BE2C (cell line): ENCODE data around the gene GPR78.

Experiments used
- DNase-seq: peaks from one replicate; pipeline ENCODE4 v3.0.0-alpha.2; 2020
- H3K27me3 ChIP-seq: fragments of 250-450 bp; sonication (Bioruptor Pico); 2 replicates; pipeline ENCODE4 v1.5.1; 2020; ENCODE audit warnings: mild to moderate bottlenecking
- H3K36me3 ChIP-seq: fragments of 250-450 bp; sonication (Bioruptor Pico); 2 replicates; pipeline ENCODE4 v1.5.1; 2020; ENCODE audit warnings: mild to moderate bottlenecking
- H3K4me1 ChIP-seq: fragments of 250-450 bp; sonication (Bioruptor Pico); 2 replicates; pipeline ENCODE4 v1.5.1; 2020
- H3K4me3 ChIP-seq: 2 replicates; pipeline ENCODE4 v1.5.1; 2011; ENCODE audit warnings: low read depth, low read length
- H3K9me3 ChIP-seq: fragments of 250-450 bp; sonication (Bioruptor Pico); 2 replicates; pipeline ENCODE4 v1.5.1; 2020
- TF ChIP-seq, protein P1 (sequence below): IDR thresholded peaks from 2 replicates; pipeline ENCODE4 v1.5.1; 2012; ENCODE audit warnings: mild to moderate bottlenecking, low read depth, low read length

Gene GPR78

DNA sequence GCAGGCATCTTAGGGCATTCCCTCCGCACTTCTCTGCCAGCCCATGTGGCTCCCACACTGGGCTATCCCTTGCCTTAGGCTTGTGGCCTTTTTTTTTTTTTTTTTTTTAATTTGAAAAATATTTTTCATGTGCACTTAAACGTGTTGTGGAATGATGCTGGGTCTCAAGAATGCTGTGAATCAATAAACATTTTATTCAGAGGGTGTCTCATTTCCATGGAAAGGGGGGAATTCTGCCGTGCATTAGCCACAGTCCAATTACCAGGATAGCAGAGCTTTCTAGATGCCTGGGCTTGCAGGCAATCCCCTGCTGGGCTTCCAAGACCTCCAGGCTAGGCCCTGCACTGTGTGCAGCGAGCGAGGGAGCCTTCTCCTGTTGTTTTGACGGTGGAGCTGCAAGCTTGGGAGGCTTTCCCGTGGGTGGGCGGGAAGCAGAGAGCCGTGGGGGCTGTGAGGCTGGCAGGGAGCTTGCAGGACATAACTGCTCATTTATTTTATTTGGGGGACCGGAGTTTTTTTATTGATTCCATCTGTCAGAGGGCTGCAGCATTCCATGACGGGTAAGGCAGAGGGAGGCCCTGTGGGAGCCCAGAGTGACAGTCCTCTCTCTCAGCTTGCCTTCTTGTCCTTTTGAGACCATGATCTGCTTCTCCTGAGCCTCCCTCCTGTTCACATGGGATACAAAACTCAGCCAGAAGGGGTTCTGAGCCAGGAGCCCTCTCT lies 9.8 kb downstream of the GPR78 start:
- Histone ChIP-seq H3K36me3 (no peaks in the 10 kb centered on the region), H3K27me3 (peaks cover 20% of the 10 kb centered on the region), H3K4me3 (no peak overlapping the region), H3K4me1 (no peaks in the 10 kb centered on the region), H3K9me3 (no peaks in the 10 kb centered on the region)
- TF ChIP-seq, protein P1, sequence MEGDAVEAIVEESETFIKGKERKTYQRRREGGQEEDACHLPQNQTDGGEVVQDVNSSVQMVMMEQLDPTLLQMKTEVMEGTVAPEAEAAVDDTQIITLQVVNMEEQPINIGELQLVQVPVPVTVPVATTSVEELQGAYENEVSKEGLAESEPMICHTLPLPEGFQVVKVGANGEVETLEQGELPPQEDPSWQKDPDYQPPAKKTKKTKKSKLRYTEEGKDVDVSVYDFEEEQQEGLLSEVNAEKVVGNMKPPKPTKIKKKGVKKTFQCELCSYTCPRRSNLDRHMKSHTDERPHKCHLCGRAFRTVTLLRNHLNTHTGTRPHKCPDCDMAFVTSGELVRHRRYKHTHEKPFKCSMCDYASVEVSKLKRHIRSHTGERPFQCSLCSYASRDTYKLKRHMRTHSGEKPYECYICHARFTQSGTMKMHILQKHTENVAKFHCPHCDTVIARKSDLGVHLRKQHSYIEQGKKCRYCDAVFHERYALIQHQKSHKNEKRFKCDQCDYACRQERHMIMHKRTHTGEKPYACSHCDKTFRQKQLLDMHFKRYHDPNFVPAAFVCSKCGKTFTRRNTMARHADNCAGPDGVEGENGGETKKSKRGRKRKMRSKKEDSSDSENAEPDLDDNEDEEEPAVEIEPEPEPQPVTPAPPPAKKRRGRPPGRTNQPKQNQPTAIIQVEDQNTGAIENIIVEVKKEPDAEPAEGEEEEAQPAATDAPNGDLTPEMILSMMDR = no peak
- no peak for DNase-seq

DNA sequence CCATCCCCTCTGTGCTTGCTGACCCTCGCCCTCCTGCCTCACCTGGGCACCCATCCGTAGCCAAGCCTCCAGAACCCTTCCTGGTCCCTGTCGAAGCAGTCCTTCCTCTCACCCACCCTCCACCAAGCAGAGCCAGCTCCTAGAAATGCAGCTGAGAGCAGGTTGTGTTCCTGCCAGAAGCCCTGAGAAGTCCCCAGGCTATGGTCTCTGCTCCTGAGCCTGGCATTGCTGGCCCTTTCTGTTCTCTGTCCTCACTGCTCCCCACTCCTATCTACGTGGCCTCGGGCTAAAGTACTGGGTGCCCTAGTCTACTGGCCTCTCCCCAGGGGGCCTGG lies 10.3 kb downstream of the GPR78 start:
- DNase-seq = no peak
- H3K4me3 ChIP-seq = no peak overlapping the region
- H3K36me3 ChIP-seq = no peaks in the 10 kb centered on the region
- peaks cover 20% of the 10 kb centered on the region for H3K27me3 ChIP-seq
- no peaks in the 10 kb centered on the region; the same call in 1 of the 2 replicates for H3K4me1 ChIP-seq
- H3K9me3 ChIP-seq = no peaks in the 10 kb centered on the region
- TF ChIP-seq, protein P1 = no peak

DNA sequence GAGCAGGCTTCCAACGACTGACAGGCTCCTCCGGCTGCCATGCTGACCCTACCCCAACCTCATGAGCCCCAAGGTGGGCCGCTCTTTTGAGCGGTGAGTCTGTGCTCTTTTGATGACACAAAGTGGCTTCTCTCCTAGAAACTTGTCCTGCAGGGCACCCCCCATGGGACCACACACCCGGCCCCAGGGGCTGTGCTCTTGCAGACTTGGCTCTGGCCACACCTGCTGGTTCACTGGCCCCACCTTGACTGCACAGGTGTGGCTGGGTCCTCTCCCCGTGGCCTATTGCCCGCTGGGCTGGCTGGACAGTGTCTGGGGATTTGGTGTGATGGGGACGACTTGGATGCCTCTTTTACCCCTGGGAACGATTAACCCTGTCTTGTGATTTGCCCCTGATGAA lies 10.9 kb downstream of the GPR78 start:
- H3K27me3 ChIP-seq = peaks cover 20% of the 10 kb centered on the region
- H3K4me3 ChIP-seq = no peak overlapping the region
- H3K36me3 ChIP-seq = no peaks in the 10 kb centered on the region
- no peaks in the 10 kb centered on the region for H3K9me3 ChIP-seq
- TF ChIP-seq, protein P1 = no peak
- no peak for DNase-seq
- no peaks in the 10 kb centered on the region; the same call in 1 of the 2 replicates for H3K4me1 ChIP-seq

DNA sequence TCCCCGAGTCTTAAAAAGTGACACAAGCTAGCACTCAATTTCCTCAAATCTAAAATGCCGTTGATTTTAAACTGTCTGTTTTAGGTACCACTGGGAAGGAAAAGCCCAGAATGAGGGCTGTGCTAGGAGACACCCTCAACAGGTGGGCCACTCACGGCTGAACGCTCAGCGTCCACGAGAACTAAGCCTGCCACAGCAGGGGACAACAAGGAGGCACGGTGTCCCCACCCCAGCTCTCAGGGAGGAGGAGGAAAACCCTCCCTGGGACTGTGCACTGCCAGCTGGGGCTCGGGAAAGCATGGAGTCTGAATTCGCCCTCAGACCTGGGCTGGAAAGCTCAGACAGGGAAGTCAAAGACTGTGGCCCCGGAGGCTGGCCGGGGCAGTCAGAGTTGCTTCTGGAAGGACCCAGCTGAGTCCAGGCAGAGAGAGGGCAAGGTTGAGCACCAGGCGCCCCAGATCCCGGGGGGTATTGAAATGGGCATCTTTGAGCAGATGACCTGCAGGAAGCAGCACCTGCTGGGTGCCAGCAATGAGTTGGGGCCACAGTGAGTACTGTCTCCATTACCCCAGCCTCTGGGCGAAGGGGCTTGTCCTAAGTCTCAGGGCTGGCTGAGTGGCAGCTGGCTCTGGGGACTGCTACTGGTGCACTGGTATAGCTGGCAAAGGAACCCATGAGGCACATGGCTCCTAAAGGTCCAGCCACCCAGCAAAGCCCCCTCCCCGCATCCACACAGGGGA lies 11.6 kb downstream of the GPR78 start:
- no peak for DNase-seq
- peaks cover 20% of the 10 kb centered on the region for H3K27me3 ChIP-seq
- no peaks in the 10 kb centered on the region for H3K9me3 ChIP-seq
- TF ChIP-seq, protein P1 = no peak
- no peaks in the 10 kb centered on the region; the same call in none of the 2 replicates for H3K4me1 ChIP-seq
- no peak overlapping the region for H3K4me3 ChIP-seq
- no peaks in the 10 kb centered on the region for H3K36me3 ChIP-seq

DNA sequence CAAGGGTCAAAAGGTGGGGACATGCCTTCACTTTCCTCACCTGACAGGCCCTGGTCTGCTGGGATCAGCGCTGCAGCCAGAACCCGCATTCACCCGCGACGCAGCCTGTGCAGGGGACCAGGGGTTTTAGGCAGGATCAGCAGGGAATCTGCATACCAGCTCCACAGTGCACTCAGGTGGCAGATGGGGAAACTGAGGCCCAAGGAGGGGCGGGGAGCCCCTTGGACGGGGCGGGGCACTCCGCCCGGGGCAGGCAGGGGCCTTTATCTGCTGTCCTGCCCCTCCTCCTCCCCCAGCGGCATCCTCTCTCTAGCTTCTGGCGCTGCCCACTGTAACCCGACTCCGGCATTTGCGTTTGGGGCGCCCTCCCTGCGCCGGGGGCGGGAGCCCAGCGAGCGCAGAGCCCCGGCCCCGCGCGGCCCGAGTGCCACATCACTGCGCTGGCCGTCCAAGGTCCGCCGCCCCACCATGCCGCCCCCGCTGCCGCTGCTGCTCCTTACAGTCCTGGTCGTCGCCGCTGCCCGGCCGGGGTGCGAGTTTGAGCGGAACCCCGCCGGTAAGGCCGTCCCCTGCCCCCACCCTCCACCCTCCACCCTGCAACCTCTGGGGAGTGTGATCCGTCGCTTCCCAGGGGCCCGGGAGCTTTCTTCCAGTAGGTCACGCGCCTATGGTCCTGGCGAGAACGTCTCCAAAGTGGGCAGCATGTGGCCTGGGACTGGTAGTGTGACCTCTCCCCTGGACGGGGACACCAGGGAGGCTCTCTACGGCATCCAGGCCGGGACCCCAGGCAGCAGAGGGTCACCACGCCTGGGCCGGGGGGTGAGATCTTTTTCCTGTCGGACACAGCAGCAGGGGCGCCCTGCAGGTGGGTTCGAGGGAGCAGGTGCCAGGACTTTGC lies 12.4 kb downstream of the GPR78 start, which contains the start of gene CPZ:
TSS of gene CPZ (plus strand) at position 400 of the 898 bp plus-strand sequence. CDS start at position 469, 69 bp downstream.
- no peak for DNase-seq
- no peak within 1 kb of the TSS for H3K4me3 ChIP-seq
- no peaks in the 10 kb centered on the region for H3K9me3 ChIP-seq
- TF ChIP-seq, protein P1 = no peak
- no peaks in the 10 kb centered on the region for H3K36me3 ChIP-seq
- peaks cover 20% of the 10 kb centered on the region for H3K27me3 ChIP-seq
- H3K4me1 ChIP-seq = no peaks in the 10 kb centered on the region; the same call in none of the 2 replicates
